ENCODE results near the gene USP6NL. TPM values are rescaled to one million over a fixed set of nuclear protein-coding genes. Genes with fewer than 3 reads are reported as not detected.

Gene USP6NL
- polyA plus RNA-seq, 1 of the 3 experiments (the other 2 are of a cell fraction), result 8.9 TPM

DNA sequence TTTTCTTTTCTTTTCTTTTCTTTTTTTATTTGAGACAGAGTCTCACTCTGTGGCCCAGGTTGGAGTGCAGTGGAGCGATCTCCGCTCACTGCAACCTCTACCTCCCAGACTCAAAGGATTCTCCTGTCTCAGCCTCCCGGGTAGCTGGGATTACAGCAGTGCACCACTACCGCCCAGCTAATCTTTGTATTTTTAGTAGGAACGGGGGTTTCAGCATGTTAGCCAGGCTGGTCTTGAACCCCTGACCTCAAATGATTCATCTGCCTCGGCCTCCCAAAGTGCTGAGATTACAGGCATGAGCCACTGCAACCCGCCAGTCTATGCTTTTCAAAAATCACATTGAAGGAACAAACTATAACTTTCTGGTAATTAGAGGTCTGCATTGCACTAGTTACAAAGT is 2.4 kb downstream of the USP6NL start:
- CTCF ChIA-PET, result interaction anchor here (0.6 to 2.5 kb wide), 4 partner anchors 14 to 185 kb away, joined by 3 to 10 read pairs (median 4); no protein-coding TSS in a partner anchor
- H3K9me3 ChIP-seq, result peaks cover 11% of the 10 kb centered on the region; the same call in 1 of the 2 replicates
- H4K20me1 ChIP-seq (ENCODE audit: insufficient read depth), result peaks cover 19% of the 10 kb centered on the region
- no peak overlapping the region for H3K4me3 ChIP-seq (ENCODE audit: low read depth in 2 of 2, low read length in 1 of 2)
- H3K36me3 ChIP-seq (replicated peaks in 1 of 2; ENCODE audit: control insufficient read depth in 1 of 2, insufficient read depth in 2 of 2, low read length in 1 of 2), result no peaks in the 10 kb centered on the region
- POLR2A ChIA-PET, result no interaction called here
- H3K27me3 ChIP-seq (ENCODE audit: insufficient read depth), result no peaks in the 10 kb centered on the region
- H3K4me1 ChIP-seq (ENCODE audit: control insufficient read depth in 1 of 2, insufficient read depth in 2 of 2, low read depth in 1 of 2, low read length in 1 of 2), result peaks cover 10 to 11% of the 10 kb centered on the region in 2 experiments
- no peak for DNase-seq
- no peak overlapping the region for H3K27ac ChIP-seq (ENCODE audit: low read depth in 2 of 2, low read length in 1 of 2)
- H3K4me2 ChIP-seq, result peak overlapping the region; percentile 81; the same call in 1 of the 2 replicates
- TF ChIP-seq PBX3 (IDR thresholded peaks at IDR 0.05), result no peak
- TF ChIP-seq USF1 (IDR thresholded peaks at IDR 0.05; ENCODE audit: borderline replicate concordance, low read depth), result no peak
- TF ChIP-seq TEAD4 (IDR thresholded peaks at IDR 0.05; ENCODE audit: borderline replicate concordance, insufficient read depth), result no peak
- no peak for TF ChIP-seq EP300 (IDR thresholded peaks at IDR 0.05; ENCODE audit: borderline replicate concordance in 1 of 2, low read depth in 1 of 2, low read length in 1 of 2)
- no peak for TF ChIP-seq MEF2A (IDR thresholded peaks at IDR 0.05; ENCODE audit: borderline replicate concordance, low read depth)
- TF ChIP-seq, protein P1, sequence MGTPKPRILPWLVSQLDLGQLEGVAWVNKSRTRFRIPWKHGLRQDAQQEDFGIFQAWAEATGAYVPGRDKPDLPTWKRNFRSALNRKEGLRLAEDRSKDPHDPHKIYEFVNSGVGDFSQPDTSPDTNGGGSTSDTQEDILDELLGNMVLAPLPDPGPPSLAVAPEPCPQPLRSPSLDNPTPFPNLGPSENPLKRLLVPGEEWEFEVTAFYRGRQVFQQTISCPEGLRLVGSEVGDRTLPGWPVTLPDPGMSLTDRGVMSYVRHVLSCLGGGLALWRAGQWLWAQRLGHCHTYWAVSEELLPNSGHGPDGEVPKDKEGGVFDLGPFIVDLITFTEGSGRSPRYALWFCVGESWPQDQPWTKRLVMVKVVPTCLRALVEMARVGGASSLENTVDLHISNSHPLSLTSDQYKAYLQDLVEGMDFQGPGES (IDR thresholded peaks at IDR 0.05; ENCODE audit: low read depth, low read length), result no peak
- no peak for TF ChIP-seq MXI1 (IDR thresholded peaks at IDR 0.05; ENCODE audit: low read depth, low read length)
- no peak for TF ChIP-seq FOSL2 (IDR thresholded peaks at IDR 0.05; ENCODE audit: borderline replicate concordance, low read depth)
- no peak for TF ChIP-seq RFX5 (IDR thresholded peaks at IDR 0.05; ENCODE audit: low read length)
- no peak for TF ChIP-seq POLR2AphosphoS5 (IDR thresholded peaks at IDR 0.05; ENCODE audit: low read depth, low read length)
- TF ChIP-seq SMC3 (IDR thresholded peaks at IDR 0.05; ENCODE audit: low read depth, low read length), result no peak
- TF ChIP-seq NRF1 (IDR thresholded peaks at IDR 0.05; ENCODE audit: low read depth, low read length), result no peak
- TF ChIP-seq YY1 (IDR thresholded peaks at IDR 0.05; ENCODE audit: low read depth), result no peak
- TF ChIP-seq GABPA (IDR thresholded peaks at IDR 0.05; ENCODE audit: low read depth), result no peak
- TF ChIP-seq FOXJ3 (CRISPR knock-in tag; IDR thresholded peaks at IDR 0.05), result no peak
- H3F3A ChIP-seq (replicated peaks; ENCODE audit: insufficient read depth), result peaks cover 7% of the 10 kb centered on the region
- peaks cover 62% of the 10 kb centered on the region for H3K79me2 ChIP-seq (ENCODE audit: insufficient read depth)
- no peak overlapping the region for H2AFZ ChIP-seq (ENCODE audit: low read depth)
- H3K9me2 ChIP-seq, result no peaks in the 10 kb centered on the region
- 96% methylated on average over 7 of the region's 7 CpGs for WGBS (ENCODE audit: low lambda C conversion rate)
- no peak overlapping the region for H3K9ac ChIP-seq
